ENCODE results near the gene FES.
"Not testable (repeated sequence)": the region's sequence is repeated elsewhere in the genome, so short reads cannot be mapped to it uniquely, and the experiment has no call there.

The FES gene
- total RNA-seq, result 0.15 to 1.4 (median 0.56) reads per million in 4 donors

GRCh38 chr15:90883976-90884718 is at the start of gene FES:
Gene FES (plus strand): TSS chr15:90884504. CDS start chr15:90885046, 542 bp downstream.
- no peak for DNase-seq

GRCh38 chr15:90834626-90835025 is 49.7 kb upstream of the FES start:
- DNase-seq, result no peak

DNA sequence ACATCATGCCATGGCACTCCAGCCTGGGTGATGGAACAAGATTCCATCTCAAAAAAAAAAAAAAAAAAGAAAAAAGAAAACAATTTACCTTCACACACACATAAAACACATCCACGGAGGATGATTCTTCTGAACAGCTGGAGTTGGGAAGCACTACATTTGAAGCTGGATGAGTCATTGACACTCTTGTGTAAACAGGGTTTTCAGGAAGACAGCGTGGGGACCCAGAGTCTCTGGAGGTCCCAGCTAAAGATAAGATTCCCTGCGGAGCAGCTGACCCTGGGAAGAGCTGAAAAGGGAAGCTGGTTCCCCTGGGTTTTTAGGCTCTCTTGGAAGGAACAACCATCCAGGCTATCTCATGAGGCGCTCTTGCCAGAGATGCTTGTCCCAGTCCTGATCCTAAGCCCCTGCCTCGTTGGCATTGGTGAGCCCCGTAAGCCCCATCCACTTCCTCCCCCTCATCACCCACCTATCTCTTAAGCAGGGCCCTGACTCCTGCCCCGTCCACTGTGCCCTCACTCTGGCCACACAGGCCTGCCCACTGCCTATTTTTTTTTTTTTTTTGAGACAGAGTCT is 47.9 kb upstream of the FES start:
- DNase-seq, result no peak

DNA sequence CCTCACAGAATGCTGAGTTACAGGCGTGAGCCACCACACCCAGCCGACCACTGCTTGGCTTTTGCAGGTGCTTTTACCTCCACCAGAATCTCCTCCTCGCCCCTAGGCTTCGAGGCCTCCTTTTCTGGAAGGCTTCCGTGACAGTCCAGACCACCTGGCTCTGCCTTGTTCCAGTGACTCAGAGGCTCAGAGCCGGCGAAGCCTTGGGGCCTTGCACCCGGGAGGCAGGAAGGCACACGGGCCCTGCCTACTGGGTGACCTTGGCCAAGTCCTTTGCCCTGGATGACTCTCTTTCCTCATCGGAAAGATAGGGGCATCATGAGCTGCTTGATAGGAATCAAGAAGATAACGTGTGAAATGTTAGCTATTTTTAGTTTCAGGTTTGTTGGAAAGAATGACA is 47.2 kb upstream of the FES start:
- DNase-seq, result peak in 1 of 5 donors; percentile 69

DNA sequence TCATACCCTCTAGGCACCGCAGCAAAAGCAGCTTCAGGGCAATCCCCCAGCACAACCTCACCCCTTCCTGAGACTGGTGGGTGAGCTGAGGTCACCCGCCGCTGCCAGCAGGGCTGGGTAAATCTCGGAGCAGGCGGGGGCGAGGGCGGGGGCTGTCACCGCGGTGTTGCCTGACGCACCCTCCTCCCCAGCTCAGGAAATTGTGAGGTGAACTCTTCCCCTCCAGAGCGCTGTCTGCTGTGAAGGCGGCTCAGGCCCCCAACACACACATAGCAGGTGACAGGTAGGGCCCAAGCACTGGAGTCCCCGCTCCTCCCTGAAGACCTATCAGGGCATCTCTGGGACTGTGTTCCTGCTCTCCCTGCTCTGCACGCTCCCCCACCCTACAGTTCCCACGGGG is 46.2 kb upstream of the FES start:
- peak; percentile 60 to 95 (median 76) for DNase-seq

- no peak for DNase-seq
Measured at GRCh38 chr15:90838544-90838943, 45.8 kb upstream of the FES start.

GRCh38 chr15:90839187-90840071 is 44.9 kb upstream of the FES start:
- DNase-seq, result no peak

GRCh38 chr15:90840157-90840855 is 44.0 kb upstream of the FES start:
- DNase-seq, result no peak

- no peak for DNase-seq
Measured at GRCh38 chr15:90840954-90841353, 43.4 kb upstream of the FES start.

DNA sequence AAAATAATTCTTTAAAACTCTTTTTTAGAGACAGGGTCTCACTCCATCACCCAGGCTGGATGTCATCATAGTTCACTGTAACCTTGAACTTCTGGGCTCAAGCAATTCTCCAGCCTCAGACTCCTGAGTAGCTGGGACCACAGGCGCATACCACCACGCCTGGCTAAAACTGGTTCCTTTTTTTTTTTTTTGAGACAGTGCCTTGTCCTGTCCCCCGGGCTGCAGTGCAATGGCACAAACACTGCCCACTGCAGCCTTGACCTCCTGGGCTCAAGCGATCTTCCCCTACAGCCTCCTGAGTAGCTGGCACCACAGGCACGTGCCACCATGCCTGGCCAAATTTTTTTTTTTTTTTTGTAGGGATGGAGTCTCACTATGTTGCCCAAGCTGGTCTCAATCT is 39.6 kb upstream of the FES start:
- DNase-seq, result no peak

- DNase-seq, result peak in 1 of 5 donors; percentile 88
Measured at GRCh38 chr15:90845201-90845949, 38.9 kb upstream of the FES start.

GRCh38 chr15:90849424-90849823 is 34.9 kb upstream of the FES start:
- DNase-seq, result not testable (repeated sequence)

- DNase-seq, result peak in 2 of 5 donors; percentile 17 to 90
Measured at GRCh38 chr15:90851114-90851513, 33.2 kb upstream of the FES start.

DNA sequence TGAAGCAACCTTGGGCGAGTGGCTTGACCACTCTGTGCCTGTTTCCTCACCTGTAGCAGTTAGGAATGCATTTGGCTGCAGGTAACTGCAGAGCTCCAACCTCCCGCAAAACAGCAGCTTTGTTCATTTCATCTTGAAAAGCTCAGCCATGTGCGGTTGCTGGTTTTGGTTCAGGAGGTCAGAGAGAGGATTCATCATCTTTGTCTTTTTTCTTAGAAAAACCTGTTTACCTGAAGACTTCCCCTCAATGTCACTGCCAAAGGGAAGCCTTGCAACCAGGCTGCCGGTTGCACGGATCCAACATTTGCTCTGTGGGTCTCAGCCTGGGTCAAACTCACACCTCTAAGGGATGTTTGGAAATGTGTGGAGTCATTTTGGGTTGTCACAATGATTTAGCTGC is 32.4 kb upstream of the FES start:
- peak in 1 of 5 donors; percentile 82 for DNase-seq

- no peak for DNase-seq
Measured at GRCh38 chr15:90855139-90855538, 29.2 kb upstream of the FES start.

DNA sequence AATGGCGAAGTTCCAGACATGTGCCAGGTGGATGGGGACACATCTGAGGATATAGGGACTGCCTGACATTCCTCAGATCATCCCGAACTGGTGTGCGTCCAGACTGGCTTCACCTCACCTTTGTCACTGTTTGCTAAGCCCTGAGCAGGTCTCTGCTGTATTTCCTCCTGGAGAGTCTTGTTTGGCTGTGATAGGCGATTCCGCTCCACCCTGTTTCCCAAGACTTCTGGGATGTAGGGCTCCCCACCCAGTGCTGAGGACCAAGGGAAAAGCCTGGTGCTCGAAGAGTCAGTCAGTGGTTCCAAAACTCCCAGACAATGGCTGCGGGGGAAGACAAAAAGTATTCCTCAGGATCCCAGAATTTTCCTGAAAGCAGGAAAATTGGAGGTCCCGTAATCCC is 27.0 kb upstream of the FES start:
- DNase-seq, result no peak

GRCh38 chr15:90857883-90858443 is 26.3 kb upstream of the FES start:
- peak in 1 of 5 donors; percentile 46 for DNase-seq

GRCh38 chr15:90859234-90860131 is 24.8 kb upstream of the FES start:
- DNase-seq, result no peak

GRCh38 chr15:90860450-90860849 is 23.9 kb upstream of the FES start:
- no peak for DNase-seq

GRCh38 chr15:90860942-90861675 is 23.2 kb upstream of the FES start:
- no peak for DNase-seq

Measured in T-helper 1 cell (primary cell).